WERI-Rb-1 (cell line): Measurements from ENCODE around the gene DGKD.

Experiments
- DNase-seq: peaks from one replicate; pipeline ENCODE4 v3.0.0-alpha.2; 2020
- H3K27ac ChIP-seq: fragments of 250-450 bp; sonication (Bioruptor Pico); 2 replicates; pipeline ENCODE4 v1.5.1; 2020; ENCODE audit warnings: mild to moderate bottlenecking, moderate library complexity
- H3K27me3 ChIP-seq: fragments of 250-450 bp; sonication (Bioruptor Pico); 2 replicates; pipeline ENCODE4 v1.5.1; 2021; ENCODE audit warnings: mild to moderate bottlenecking, low read depth, moderate library complexity; ENCODE audit not compliant: insufficient read depth, severe bottlenecking
- H3K36me3 ChIP-seq: fragments of 250-450 bp; sonication (Bioruptor Pico); 2 replicates; pipeline ENCODE4 v1.5.1; 2020; ENCODE audit warnings: mild to moderate bottlenecking, moderate library complexity
- H3K4me3 ChIP-seq: 2 replicates; pipeline ENCODE4 v1.5.1; 2011; ENCODE audit warnings: low read depth, mild to moderate bottlenecking, control low read depth, low read length
- H3K9me3 ChIP-seq: fragments of 250-450 bp; sonication (Bioruptor Pico); 2 replicates; pipeline ENCODE4 v1.5.1; 2021; ENCODE audit warnings: mild to moderate bottlenecking, moderate library complexity; ENCODE audit not compliant: severe bottlenecking
- CTCF ChIP-seq: IDR thresholded peaks from 2 replicates; pipeline ENCODE4 v1.5.1; 2011; ENCODE audit warnings: low read depth, mild to moderate bottlenecking, control low read depth, inconsistent platforms, low read length

The DGKD gene

GRCh38 chr2:233439191-233439590 is 84.9 kb downstream of the DGKD start:
- Histone ChIP-seq H3K4me3 (no peak overlapping the region), H3K27ac (no peak overlapping the region), H3K36me3 (0 out of 2 replicates have a peak, but pooled peaks cover 7% of the 10 kb centered on the region), H3K27me3 (no peaks in the 10 kb centered on the region), H3K9me3 (no peaks in the 10 kb centered on the region)
- no peak for DNase-seq
- no peak for TF ChIP-seq CTCF

DNA sequence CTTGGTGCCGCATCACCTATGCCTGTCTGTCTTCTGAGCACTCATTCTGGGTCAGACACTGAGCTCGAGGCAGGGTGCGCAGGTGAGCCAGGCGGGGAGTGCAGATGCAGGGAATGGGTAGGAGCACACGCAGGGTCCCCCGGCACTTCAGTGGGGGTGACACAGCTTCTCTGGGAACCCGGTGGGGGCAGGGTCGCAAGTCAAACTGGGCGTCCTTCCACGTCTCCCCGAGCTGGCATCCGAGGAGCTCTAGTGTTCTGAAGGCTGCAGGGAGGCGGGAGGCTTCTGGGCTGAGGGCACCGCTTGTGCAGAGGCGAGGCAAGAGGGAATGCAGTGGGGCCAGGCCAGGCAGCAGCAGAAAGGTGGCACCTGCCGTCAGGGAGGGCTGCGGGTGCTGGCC is 86.0 kb downstream of the DGKD start:
- Histone ChIP-seq H3K4me3 (no peak overlapping the region), H3K36me3 (0 out of 2 replicates have a peak, but pooled peaks cover 7% of the 10 kb centered on the region), H3K9me3 (no peaks in the 10 kb centered on the region), H3K27ac (no peak overlapping the region), H3K27me3 (no peaks in the 10 kb centered on the region)
- no peak for TF ChIP-seq CTCF
- DNase-seq = no peak

- Histone ChIP-seq H3K9me3 (no peaks in the 10 kb centered on the region), H3K36me3 (0 out of 2 replicates have a peak, but pooled peaks cover 7% of the 10 kb centered on the region), H3K27ac (no peak overlapping the region), H3K4me3 (no peak overlapping the region), H3K27me3 (no peaks in the 10 kb centered on the region)
- TF ChIP-seq CTCF = no peak
- DNase-seq = no peak
Observed at GRCh38 chr2:233440714-233441113, 86.4 kb downstream of the DGKD start.

GRCh38 chr2:233441161-233442027 is 87.1 kb downstream of the DGKD start:
- Histone ChIP-seq H3K36me3 (0 out of 2 replicates have a peak, but pooled peaks cover 7% of the 10 kb centered on the region), H3K9me3 (no peaks in the 10 kb centered on the region), H3K27me3 (no peaks in the 10 kb centered on the region), H3K27ac (no peak overlapping the region), H3K4me3 (no peak overlapping the region)
- no peak for TF ChIP-seq CTCF
- no peak for DNase-seq

DNA sequence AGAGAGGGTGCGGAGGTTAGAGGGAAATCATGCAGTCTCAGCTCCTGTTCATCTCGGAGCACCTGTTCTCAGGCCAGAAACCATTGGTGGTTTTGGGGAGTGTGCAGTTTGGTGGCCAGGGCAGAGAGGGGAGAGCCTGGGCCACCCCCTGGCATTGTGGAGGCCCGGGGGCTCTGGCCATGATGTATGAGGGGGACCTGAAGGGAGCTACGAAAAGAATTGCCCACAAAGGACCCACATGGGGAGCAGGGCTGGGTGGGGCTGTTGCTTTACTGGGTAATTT is 87.7 kb downstream of the DGKD start:
- H3K4me3 ChIP-seq = no peak overlapping the region
- TF ChIP-seq CTCF = no peak
- H3K9me3 ChIP-seq = no peaks in the 10 kb centered on the region
- H3K27me3 ChIP-seq = no peaks in the 10 kb centered on the region
- H3K36me3 ChIP-seq = 0 out of 2 replicates have a peak, but pooled peaks cover 7% of the 10 kb centered on the region
- no peak overlapping the region for H3K27ac ChIP-seq
- DNase-seq = no peak
